Lower leg skin (tissue), 3 donors: ENCODE data around the gene ZNF429.
"Not testable (repeated sequence)": the region's sequence is repeated elsewhere in the genome, so short reads cannot be mapped to it uniquely, and the experiment has no call there.

ENCODE experiments used
- CTCF ChIP-seq, 3 donors: fragments of 450-650 bp; IDR thresholded peaks; one replicate each; pipeline ENCODE4 v1.5.1; 2016; ENCODE audit warnings: antibody characterized with exemption in 3 of 3, mild to moderate bottlenecking in 3 of 3, moderate library complexity in 2 of 3
- POLR2A ChIP-seq, 2 donors: fragments of 450-650 bp; IDR thresholded peaks; one replicate each; pipeline ENCODE4 v1.6.1; 2016 to 2017; ENCODE audit warnings: antibody characterized with exemption in 2 of 2, mild to moderate bottlenecking in 1 of 2, moderate library complexity in 1 of 2

GRCh38 chr19:21512609-21513008, 7.2 kb downstream of the ZNF429 start:
- not testable (repeated sequence) for TF ChIP-seq CTCF, POLR2A (IDR thresholded peaks at IDR 0.05)
